IPS-11a (cell line): ENCODE results near the gene INKA2.

ENCODE experiments used
- H3K4me3 ChIP-seq: one replicate; pipeline ENCODE4 v1.5.1; 2013; ENCODE audit warnings: low read depth, low read length, control low read depth

INKA2 gene

GRCh38 chr1:111734426-111734825, 4.8 kb downstream of the INKA2 start:
- H3K4me3 ChIP-seq = no peak overlapping the region

DNA sequence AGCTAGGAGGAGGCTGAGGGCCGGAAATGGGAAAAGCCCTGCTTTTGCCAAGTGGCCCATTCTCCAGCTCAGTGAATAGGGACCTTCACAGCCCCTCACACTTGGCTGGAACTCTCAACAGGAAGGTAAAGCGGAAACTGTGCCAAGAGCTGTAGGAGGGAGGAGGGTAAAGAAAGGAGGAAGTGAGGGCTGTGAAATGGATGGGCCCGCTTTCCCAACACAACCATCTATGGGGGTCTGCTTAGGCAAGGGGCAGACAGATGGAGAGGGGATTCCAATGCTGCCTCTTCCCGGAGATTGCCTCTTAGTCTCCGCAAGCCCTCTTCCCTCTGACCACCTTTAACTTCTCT, 5.2 kb downstream of the INKA2 start:
- no peak overlapping the region for H3K4me3 ChIP-seq

- H3K4me3 ChIP-seq = no peak overlapping the region
Measured at GRCh38 chr1:111733183-111733991, 5.8 kb downstream of the INKA2 start.

DNA sequence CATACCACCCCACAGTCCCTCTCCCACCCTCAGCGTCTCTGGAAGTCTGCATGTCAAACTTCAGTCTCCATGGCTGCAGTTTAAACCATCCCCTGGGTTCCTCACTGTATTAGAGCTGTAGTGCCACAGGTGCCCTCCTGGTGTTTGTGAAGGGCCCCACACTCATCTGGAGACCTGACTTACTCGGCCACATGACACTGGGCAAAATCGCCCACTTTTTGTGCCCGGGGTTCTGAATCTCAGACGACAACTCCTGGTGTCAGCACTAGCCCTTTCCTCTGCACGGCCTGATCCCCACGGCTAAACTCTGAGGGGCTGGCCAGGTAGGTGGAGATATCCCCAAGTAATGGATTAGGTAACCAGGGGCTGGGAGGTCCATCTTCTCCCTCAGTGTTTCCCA, 6.5 kb downstream of the INKA2 start:
- H3K4me3 ChIP-seq = no peak overlapping the region

GRCh38 chr1:111731956-111732355, 7.2 kb downstream of the INKA2 start:
- H3K4me3 ChIP-seq = no peak overlapping the region

GRCh38 chr1:111730706-111731105, 8.5 kb downstream of the INKA2 start:
- H3K4me3 ChIP-seq = no peak overlapping the region

DNA sequence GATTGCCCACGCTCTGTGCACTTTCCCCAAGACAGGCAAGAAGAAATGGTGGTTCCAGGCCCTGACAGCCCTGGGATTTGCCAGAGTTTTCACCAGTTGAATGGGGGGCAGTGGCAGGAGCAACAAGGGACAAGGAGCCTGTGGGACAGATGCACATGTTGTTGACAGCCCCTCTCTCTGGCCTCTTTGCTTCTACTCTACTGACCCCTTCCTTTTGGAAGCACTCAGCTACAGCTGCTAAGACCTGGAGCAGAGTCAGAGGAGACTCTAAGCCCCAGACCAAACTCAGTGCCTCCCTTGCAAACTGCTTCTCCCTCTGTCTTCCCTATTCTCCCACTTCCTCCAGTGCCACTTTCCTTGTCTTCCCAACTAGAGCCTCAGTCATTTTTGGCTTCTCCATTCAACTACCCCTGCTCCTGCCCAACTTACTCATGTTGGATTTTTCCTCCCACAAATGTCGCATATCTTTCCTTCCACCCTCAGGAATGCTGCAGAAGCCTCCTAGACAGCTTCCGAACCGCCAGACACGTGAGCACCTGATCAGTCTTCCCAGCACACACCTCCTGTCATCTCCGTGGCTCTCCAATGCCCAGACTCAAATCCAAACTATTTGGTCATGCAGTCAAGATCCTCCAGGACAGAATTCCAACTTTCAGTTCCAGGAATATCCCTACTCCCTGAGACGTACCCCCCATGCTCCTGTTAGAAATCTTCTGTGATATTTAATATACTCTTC, 9.1 kb downstream of the INKA2 start:
- no peak overlapping the region for H3K4me3 ChIP-seq

DNA sequence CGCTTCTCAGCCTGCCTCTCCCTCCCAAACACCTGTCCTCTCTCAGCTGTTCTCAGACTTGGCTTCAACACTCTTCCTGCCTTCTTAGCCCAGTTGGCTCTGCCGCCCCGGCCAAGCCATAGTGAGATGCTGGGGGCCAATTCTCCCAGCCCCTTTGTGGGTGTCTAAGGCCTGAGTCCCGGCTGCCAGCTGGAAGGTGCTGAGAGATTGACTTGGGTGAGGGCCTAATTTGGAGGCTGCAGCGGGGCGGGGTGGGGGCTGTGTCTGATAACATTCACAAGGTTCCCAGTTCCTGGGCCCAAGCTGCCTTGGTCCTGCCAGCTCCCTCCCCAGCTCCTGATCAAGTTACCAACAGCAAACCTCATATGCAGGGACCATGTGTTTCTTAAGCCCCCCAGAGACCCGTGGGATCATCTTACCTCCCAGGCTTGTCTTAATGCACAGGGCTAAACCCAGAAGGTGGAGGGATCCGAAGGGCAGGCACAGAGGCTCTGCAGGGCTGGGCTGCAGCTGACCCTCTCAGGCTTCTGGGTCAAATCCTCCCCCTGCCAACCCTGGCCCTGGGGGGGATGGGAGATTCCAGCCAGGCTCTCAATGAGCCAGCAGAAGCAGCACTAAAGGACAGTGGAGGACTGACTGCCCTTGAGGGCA, 9.8 kb downstream of the INKA2 start:
- no peak overlapping the region for H3K4me3 ChIP-seq

GRCh38 chr1:111727056-111727455, 12.1 kb downstream of the INKA2 start:
- H3K4me3 ChIP-seq = no peak overlapping the region

GRCh38 chr1:111725192-111725591, 14.0 kb downstream of the INKA2 start:
- no peak overlapping the region for H3K4me3 ChIP-seq

DNA sequence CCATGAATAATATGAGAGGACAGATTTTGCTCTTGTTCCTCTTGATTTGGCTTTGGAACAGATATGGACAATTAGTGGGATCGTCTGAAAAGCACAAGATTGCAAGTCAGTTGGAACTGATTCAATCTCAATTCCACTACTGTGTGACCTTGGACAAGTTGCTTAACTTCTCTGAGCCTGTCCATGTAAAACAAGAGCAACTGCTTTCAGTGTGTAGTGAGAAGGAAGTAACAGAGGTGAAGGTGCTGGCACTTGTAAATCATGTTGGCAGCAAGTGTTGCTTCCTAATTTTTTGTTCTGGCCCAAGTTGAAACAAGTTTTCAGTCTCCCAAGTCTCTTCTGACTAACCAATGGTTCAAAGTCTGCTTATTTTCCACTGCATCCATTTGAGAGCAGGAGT, 15.3 kb downstream of the INKA2 start:
- H3K4me3 ChIP-seq = no peak overlapping the region

DNA sequence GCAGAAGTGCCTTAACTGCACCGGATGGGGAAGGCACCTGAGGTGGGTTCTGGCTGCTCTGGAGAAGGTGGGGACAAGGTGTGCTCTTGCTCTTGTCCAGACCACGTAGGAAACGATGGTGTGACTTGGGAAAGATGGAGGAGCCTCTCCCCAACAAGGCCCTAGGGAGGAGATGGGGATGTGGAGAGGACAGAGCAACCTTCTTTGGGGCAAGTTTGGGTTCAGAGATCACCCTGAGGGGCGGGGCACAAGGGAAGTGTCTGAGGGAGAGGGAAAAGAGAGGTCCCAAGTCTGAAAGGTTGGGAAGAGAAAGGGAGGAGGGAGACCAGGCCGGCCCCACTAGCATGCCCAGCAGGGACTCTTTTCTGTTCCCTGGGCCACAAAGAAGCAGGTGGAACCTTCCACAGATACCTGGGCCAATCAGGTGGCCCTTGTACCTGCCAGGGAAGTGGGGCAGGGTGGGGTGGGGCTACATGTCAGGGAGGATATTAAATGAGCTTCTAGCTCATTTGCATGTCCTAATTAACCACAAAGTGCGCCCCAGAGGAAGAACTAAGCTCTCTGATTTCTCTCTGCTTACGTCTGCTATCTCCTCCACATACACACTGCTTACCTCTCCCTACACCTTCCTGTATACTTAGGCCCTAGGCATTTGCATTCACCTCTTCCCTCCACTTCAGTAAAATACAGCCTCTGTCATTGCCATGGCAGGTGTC, 15.9 kb downstream of the INKA2 start:
- no peak overlapping the region for H3K4me3 ChIP-seq

DNA sequence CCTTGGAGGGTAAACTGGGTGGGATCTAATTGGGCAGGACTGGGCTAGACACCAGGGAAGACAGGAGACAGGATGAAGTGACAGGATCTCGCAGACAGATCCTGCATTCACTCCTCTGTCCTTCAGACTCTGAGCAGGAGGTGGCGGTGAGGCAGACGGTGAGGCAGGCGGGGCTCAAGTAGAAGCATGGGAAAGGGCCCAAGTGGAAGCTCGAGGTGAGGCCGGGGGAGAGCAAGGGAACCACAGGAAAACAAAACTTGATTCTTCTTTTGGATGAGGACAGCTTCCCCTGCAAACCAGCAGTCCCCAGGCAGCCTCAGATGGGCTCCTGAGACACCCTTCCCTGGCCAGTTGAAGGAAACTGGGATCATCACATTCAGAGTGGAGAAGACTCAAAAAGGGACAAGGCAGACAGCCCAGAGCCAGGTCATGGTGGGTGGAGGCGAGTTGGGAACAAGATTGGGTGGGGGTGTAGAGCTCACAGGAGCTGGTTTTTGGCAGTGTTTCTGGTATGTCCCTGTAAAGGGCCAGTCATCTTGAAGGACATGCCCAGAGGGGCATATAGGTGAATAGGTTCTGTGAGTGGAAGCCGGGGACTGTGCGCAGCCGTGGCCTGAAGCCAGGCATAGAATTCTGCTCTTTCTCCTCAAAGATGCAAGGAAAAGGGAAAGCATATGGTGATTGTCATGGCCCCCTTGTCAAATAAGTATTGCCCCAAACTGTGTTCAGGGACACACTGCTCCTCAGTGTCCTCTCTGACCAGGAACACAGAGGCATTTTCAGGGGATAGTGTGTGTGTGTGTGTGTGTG, 18.0 kb downstream of the INKA2 start:
- H3K4me3 ChIP-seq = no peak overlapping the region

DNA sequence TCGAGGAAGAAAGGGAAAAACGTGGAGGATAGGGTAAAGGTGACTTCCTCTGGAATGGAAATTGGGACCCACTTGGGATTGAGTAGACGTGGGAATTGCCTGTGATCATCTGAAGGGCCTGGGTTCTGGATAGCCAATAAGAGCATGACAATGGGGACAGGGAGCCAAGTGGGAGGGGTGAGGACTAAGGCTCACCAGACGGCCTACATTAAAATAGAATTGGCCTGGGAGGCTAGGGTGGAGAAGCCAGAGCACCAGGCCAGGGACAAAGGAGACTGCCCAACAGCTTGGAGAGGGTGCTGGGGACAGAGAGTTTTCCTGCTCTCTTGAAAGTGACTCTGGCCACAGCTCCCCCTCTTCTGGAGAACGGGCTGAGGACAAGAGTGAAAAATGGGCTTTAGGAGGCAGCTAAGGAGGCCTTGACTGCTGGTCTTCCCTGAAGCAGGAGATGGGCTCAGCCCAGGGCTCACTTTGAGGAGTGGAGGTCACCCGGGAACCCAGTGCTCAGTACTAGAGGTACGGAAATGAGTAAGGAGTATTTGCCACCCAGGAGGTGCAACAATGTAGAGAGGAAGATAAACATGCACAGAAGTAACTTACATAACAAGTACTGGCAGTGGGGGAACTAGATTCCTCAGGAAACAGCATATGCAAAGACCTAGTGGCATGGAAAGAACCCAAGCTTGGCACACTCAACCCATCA, 18.8 kb downstream of the INKA2 start:
- H3K4me3 ChIP-seq = no peak overlapping the region

- H3K4me3 ChIP-seq = no peak overlapping the region
Measured at GRCh38 chr1:111719674-111720132, 19.5 kb downstream of the INKA2 start.

DNA sequence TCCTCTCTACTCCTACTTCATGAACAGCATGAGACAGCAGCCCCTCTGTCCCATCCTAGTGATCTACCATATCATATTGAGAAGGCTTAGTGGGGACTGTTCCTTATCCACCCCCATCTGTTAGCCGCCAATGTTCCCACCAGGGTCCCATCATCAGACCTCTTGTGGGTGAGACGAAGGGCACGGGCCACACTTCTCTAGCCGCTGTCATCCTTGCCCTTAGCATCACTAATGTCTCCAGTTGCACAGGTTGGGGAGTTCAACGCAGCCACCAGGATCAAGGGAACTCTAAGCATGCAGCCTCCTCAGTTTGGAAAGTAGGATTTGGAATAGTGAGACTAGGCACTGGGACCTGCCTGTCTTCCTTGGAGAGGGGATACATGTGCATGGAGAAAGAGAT, 20.1 kb downstream of the INKA2 start:
- no peak overlapping the region for H3K4me3 ChIP-seq

DNA sequence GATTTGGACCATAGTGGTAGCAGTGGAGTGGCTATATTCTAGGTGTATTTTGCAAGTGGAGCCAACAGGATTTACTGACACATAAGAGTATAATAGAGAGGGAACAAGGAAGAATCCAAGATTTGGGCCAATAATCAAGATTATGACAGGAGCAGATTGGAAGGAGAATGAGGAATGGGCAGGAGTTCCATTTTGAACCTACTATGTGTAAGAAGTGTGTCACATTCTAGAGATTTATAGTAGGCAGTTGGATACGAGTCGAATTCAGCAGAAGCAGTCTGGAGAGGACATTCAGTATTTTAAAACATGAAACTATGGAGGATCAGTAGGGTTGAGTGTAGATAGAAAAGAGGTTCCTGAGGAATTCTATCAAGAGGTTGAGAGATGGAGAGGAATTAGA, 21.7 kb downstream of the INKA2 start:
- H3K4me3 ChIP-seq = no peak overlapping the region

GRCh38 chr1:111716333-111716732, 22.9 kb downstream of the INKA2 start:
- H3K4me3 ChIP-seq = no peak overlapping the region

GRCh38 chr1:111709986-111710385, 29.2 kb downstream of the INKA2 start:
- H3K4me3 ChIP-seq = no peak overlapping the region

DNA sequence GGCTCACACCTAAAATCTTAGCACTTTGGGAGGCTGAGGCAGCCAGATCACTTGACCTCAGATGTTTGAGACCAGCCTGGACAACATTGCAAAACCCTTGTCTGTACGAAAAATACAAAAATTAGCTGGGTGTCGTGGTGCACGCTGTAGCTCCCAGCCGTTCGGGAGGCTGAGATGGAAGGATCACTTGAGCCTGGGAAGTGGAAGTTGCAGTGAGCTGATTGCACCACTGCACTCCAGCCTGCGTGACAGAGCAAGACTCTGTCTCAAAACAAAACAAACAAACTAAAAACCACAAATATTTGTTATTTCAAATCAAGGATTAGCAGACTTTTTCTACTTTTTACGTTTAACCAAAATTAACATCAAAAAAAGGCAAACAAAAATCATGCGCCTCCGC, 31.3 kb downstream of the INKA2 start:
- no peak overlapping the region for H3K4me3 ChIP-seq
